CD4-positive, CD25-positive, alpha-beta regulatory T cell (primary cell): ENCODE measurements around the gene PPIL1. TPM values are rescaled to one million over a fixed set of nuclear protein-coding genes. Genes with fewer than 3 reads are reported as not detected.

Source experiments
- ATAC-seq, 2 donors: fragments of 150-1000 bp; cut with Tn5 transposase; one replicate each; pipeline ENCODE4 v1.10.0; 2021; ENCODE audit warnings: low read depth in 2 of 2, moderate number of reproducible peaks in 2 of 2, moderate library complexity in 1 of 2
- DNase-seq, 3 donors: peaks; one replicate each; pipeline versions ENCODE4 v3.0.0 to v3.0.0-alpha.2; 2012 to 2022; ENCODE audit warnings: mixed read lengths in 1 of 3
- H3K27ac ChIP-seq: one replicate; pipeline ENCODE4 v1.7.0; 2013; ENCODE audit warnings: mild to moderate bottlenecking, low read length; ENCODE audit not compliant: insufficient read depth, poor library complexity, severe bottlenecking
- H3K27me3 ChIP-seq: one replicate; pipeline ENCODE4 v1.7.0; 2013; ENCODE audit warnings: low read length; ENCODE audit not compliant: control insufficient read depth, insufficient read depth
- H3K36me3 ChIP-seq: one replicate; pipeline ENCODE4 v1.7.0; 2013; ENCODE audit warnings: mild to moderate bottlenecking, low read length, moderate library complexity; ENCODE audit not compliant: control insufficient read depth, insufficient read depth
- H3K4me1 ChIP-seq: 2 replicates; pipeline ENCODE4 v1.7.0; 2013; ENCODE audit warnings: mild to moderate bottlenecking, low read length; ENCODE audit not compliant: insufficient read depth, control insufficient read depth, poor library complexity, severe bottlenecking
- H3K4me3 ChIP-seq: one replicate; pipeline ENCODE4 v1.7.0; 2013; ENCODE audit warnings: low read depth, mild to moderate bottlenecking, low read length, moderate library complexity
- H3K9me3 ChIP-seq, 2 experiments: 1 replicate in 1 of 2; 2 replicates in 1 of 2; pipeline ENCODE4 v1.7.0; 2013; ENCODE audit warnings: low read length in 2 of 2, mild to moderate bottlenecking in 1 of 2, moderate library complexity in 1 of 2; ENCODE audit not compliant: control insufficient read depth in 2 of 2
- H3K27ac Mint-ChIP-seq, 3 donors: one replicate each; pipeline ENCODE4 v1.8.0; 2020 to 2022; ENCODE audit warnings: mild to moderate bottlenecking in 3 of 3, mixed read lengths in 3 of 3, moderate library complexity in 2 of 3
- H3K27me3 Mint-ChIP-seq: one replicate; pipeline ENCODE4 v1.8.0; 2022; ENCODE audit warnings: mild to moderate bottlenecking, mixed read lengths
- H3K36me3 Mint-ChIP-seq: one replicate; pipeline ENCODE4 v1.8.0; 2020; ENCODE audit warnings: mixed read lengths
- H3K4me1 Mint-ChIP-seq, 4 donors: one replicate each; pipeline ENCODE4 v1.8.0; 2020 to 2022; ENCODE audit warnings: mixed read lengths in 4 of 4, mild to moderate bottlenecking in 1 of 4
- H3K4me3 Mint-ChIP-seq, 4 donors: one replicate each; pipeline ENCODE4 v1.8.0; 2020 to 2022; ENCODE audit warnings: mild to moderate bottlenecking in 4 of 4, mixed read lengths in 4 of 4, moderate library complexity in 3 of 4
- H3K9me3 Mint-ChIP-seq, 7 donors: one replicate each; pipeline ENCODE4 v1.8.0; 2020 to 2022; ENCODE audit warnings: mixed read lengths in 7 of 7, mild to moderate bottlenecking in 3 of 7, moderate library complexity in 2 of 7
- polyA plus RNA-seq, 4 donors: library from polyadenylated mRNA; unstranded; fragments of 300-500 nt; fragmentation: Illumina TruSeq; gene quantifications; one replicate each; pipeline ENCODE4 v1.2.3, GENCODE V29; 2021
- total RNA-seq: library from RNA; stranded (reverse); gene quantifications from one replicate; pipeline ENCODE4 v1.2.3, GENCODE V29; 2022

Gene PPIL1
- total and polyA plus RNA-seq, 5 donors from 2014 or later = 6.1 to 31.0 (median 23.8) TPM

DNA sequence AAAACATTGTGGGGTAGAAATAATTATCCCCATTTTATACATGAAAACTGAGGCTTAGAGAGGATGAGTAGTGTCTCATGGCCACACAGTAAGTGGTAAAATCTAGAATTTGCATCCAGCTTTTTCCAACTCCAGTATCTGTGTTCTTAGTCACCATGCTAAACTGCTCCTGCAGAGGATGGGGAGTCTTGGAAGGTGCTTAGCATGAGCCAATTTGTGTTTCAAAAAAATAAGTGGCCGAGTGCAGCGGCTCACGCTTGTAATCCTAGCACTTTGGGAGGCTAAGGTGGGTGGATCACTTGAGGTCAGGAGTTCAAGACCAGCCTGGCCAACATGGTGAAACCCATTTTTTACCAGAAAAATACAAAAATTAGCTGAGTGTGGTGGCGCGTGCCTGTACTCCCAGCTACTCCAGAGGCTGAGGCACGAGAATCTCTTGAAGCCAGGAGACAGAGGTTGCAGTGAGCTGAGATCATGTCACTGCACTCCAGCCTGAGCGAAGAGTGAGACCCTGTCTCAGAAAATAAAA, 13.6 kb upstream of the PPIL1 start:
- Histone ChIP-seq H3K27me3 (no peaks in the 10 kb centered on the region), H3K9me3 (no peaks in the 10 kb centered on the region), H3K27ac (no peak overlapping the region), H3K36me3 (peaks cover 6% of the 10 kb centered on the region), H3K4me1 (peaks cover 18% of the 10 kb centered on the region), H3K4me3 (no peak overlapping the region)
- no peak for ATAC-seq
- no peaks in the 10 kb centered on the region for H3K27me3 Mint-ChIP-seq
- H3K9me3 Mint-ChIP-seq = no peaks in the 10 kb centered on the region
- H3K4me3 Mint-ChIP-seq = peak overlapping the region in 2 of 4 donors; percentile 6 to 9
- H3K4me1 Mint-ChIP-seq = peaks cover 18 to 42% (median 36%) of the 10 kb centered on the region in 4 donors
- no peaks in the 10 kb centered on the region for H3K36me3 Mint-ChIP-seq
- no peak for DNase-seq
- no peak overlapping the region for H3K27ac Mint-ChIP-seq

DNA sequence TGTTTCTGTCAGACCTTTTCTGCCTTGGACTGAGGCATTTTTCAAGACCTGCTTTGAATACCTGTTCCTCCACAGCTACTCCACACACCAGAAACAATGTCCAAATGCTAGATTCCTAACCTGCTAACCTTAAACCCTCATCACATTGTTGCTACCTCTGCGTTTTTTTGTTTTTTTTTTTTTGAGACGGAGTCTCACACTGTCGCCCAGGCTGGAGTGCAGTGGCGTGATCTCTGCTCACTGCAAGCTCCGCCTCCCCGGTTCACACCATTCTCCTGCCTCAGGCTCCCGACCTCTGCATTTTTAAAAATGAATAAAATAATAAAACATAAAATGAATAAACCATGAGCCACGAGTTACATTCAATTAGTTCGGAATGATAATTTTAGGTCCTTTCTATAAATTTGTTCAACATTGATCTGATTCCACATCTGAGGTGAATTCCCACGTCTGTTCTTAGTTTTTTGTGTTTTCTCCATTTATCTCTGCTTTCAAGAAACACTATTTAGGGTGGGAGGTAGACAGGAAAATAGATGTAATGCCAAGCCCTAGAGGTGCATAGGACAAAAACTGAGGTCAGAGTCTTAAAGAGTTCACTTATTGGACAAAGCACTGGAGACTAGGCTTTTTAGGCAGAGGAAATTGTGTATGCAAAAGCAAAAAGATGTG, 12.5 kb upstream of the PPIL1 start:
- H3K4me3 ChIP-seq = peak overlapping the region; percentile 95

DNA sequence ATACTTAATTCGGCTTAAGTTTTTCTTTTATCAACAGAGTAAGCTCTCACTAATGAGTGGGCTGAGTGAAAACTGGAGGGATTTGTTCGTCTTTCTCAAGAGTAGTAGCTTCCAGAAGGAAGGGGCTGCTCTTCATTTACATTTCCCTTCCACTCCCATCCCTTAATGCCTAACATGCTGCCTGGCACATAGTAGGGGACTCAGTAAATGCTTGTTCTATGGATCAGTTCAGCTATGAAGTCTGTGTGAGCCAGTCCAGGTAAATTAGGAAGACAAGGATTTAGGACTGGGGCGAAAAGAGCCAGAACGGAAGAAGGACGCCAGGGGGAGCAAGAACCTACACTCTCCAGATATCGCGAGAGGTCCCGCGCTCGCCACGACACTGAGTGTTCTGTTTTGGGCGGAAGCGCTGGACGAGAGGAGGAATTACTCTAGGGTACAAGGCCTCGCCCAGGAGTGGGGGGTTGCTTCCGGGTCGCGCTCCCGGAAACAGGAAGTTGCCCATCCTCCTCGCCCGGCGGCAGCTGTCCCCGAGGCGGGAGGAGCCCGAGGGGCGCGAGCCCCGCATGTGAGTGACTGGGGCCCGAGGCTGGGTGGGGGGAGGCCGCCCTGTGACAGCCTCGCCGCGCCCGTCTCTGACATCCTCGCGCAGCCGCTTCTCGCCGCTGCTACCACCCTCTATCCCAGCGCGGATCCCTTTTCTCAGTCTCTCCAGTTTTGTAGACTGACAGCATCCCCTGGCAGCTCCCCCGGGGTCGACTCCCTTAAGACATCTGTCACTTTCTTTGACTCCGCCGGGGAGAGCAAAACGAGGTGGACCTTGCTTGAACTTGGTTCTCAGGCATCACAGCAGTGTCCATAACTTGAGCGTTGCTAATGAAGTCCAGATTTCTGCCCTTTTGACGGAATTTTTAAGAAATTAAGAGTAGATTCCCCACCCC, 11.1 kb upstream of the PPIL1 start, which contains the start of gene C6orf89:
Gene C6orf89, plus strand, starts transcription at position 492 of the 941 bp plus-strand sequence. CDS start 13,493 bp downstream, outside the sequence.
- Histone ChIP-seq H3K27me3 (no peaks in the 10 kb centered on the region), H3K4me1 (peaks cover 18% of the 10 kb centered on the region), H3K27ac (peak within 1 kb of the TSS; percentile 83), H3K4me3 (peak within 1 kb of the TSS; percentile 95), H3K36me3 (no peaks in the 10 kb centered on the region), H3K9me3 (no peaks in the 10 kb centered on the region)
- DNase-seq (peak; percentile 96 to 99 (median 97)), ATAC-seq (peak; percentile 99 to 100)
- H3K4me3 Mint-ChIP-seq = peak within 1 kb of the TSS; percentile 80 to 92 (median 88)
- no peaks in the 10 kb centered on the region for H3K9me3 Mint-ChIP-seq
- H3K36me3 Mint-ChIP-seq = no peaks in the 10 kb centered on the region
- peaks cover 18 to 39% (median 32%) of the 10 kb centered on the region in 4 donors for H3K4me1 Mint-ChIP-seq
- H3K27ac Mint-ChIP-seq = peak within 1 kb of the TSS; percentile 96 to 97 (median 96)
- no peaks in the 10 kb centered on the region for H3K27me3 Mint-ChIP-seq

More for the DNA sequence above, 12.5 kb upstream of the PPIL1 start:
- no peaks in the 10 kb centered on the region for H3K9me3 ChIP-seq
- no peaks in the 10 kb centered on the region for H3K27me3 Mint-ChIP-seq
- ATAC-seq (no peak), DNase-seq (no peak)
- peak overlapping the region; percentile 80 to 92 (median 87) for H3K4me3 Mint-ChIP-seq
- H3K36me3 Mint-ChIP-seq = no peaks in the 10 kb centered on the region
- no peaks in the 10 kb centered on the region for H3K9me3 Mint-ChIP-seq
- peak overlapping the region; percentile 21 to 96 (median 51) for H3K27ac Mint-ChIP-seq
- H3K36me3 ChIP-seq = peaks cover 3% of the 10 kb centered on the region
- no peak overlapping the region for H3K27ac ChIP-seq
- no peaks in the 10 kb centered on the region for H3K27me3 ChIP-seq
- H3K4me1 Mint-ChIP-seq = peaks cover 18 to 42% (median 34%) of the 10 kb centered on the region in 4 donors
- H3K4me1 ChIP-seq = peaks cover 18% of the 10 kb centered on the region

DNA sequence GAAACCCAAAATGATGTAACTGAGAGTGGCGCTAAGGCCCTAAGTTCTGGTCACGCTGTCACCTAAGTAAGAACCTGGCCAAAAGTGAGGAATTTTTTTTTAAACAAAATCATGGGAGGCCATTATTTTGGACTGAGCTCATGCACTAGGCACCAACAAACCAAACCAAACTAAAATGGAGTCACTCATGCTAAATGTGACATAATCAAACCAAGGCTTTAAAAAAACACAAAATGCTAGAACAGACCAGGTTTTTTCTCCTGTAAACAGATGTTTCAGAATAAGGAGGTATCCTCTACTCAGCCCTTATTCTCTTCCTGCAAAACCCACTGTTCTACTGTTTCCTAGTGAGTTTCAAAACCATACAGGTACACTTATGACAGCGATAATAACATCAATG, 10.0 kb upstream of the PPIL1 start:
- H3K36me3 ChIP-seq = no peaks in the 10 kb centered on the region
- H3K4me3 ChIP-seq = no peak overlapping the region
- ATAC-seq (no peak), DNase-seq (no peak)
- no peaks in the 10 kb centered on the region for H3K36me3 Mint-ChIP-seq
- no peaks in the 10 kb centered on the region for H3K9me3 Mint-ChIP-seq
- no peak overlapping the region for H3K27ac ChIP-seq
- H3K9me3 ChIP-seq = no peaks in the 10 kb centered on the region
- peak overlapping the region in 1 of 3 donors; percentile 25 for H3K27ac Mint-ChIP-seq
- H3K4me3 Mint-ChIP-seq = peak overlapping the region in 1 of 4 donors; percentile 16
- no peaks in the 10 kb centered on the region for H3K27me3 Mint-ChIP-seq
- H3K27me3 ChIP-seq = no peaks in the 10 kb centered on the region
- peaks cover 18% of the 10 kb centered on the region for H3K4me1 ChIP-seq
- H3K4me1 Mint-ChIP-seq = peaks cover 18 to 37% (median 27%) of the 10 kb centered on the region in 4 donors

DNA sequence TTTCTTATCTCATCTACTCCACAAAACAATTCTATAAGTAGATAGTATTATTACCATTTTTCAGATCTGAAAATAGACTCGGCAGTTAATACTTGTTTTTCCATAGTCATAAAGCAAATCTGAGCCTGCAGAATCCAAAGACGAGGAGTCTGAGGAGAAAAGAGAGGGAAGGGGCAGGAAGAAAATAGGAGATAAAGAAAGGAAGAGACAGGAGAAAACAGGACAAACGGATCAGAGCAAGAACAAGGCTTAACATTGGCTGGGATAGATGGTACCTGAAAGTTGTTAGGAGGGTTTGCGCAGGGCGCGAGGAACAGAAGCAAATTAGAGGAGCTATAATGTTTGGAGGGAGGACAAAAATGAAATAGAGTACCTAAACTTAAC, 639 bp upstream of the PPIL1 start:
- H3K9me3 Mint-ChIP-seq = no peaks in the 10 kb centered on the region
- Histone ChIP-seq H3K36me3 (peaks cover 6% of the 10 kb centered on the region), H3K4me1 (peaks cover 14% of the 10 kb centered on the region), H3K27me3 (no peaks in the 10 kb centered on the region), H3K4me3 (peak overlapping the region; percentile 99), H3K9me3 (no peaks in the 10 kb centered on the region), H3K27ac (peak overlapping the region; percentile 75)
- peaks cover 13% of the 10 kb centered on the region for H3K36me3 Mint-ChIP-seq
- peak overlapping the region; percentile 98 to 100 (median 99) for H3K27ac Mint-ChIP-seq
- H3K4me3 Mint-ChIP-seq = peak overlapping the region; percentile 95 to 99 (median 96)
- no peak for ATAC-seq
- H3K27me3 Mint-ChIP-seq = peaks cover 14% of the 10 kb centered on the region
- DNase-seq = no peak
- H3K4me1 Mint-ChIP-seq = peaks cover 17 to 46% (median 31%) of the 10 kb centered on the region in 4 donors

DNA sequence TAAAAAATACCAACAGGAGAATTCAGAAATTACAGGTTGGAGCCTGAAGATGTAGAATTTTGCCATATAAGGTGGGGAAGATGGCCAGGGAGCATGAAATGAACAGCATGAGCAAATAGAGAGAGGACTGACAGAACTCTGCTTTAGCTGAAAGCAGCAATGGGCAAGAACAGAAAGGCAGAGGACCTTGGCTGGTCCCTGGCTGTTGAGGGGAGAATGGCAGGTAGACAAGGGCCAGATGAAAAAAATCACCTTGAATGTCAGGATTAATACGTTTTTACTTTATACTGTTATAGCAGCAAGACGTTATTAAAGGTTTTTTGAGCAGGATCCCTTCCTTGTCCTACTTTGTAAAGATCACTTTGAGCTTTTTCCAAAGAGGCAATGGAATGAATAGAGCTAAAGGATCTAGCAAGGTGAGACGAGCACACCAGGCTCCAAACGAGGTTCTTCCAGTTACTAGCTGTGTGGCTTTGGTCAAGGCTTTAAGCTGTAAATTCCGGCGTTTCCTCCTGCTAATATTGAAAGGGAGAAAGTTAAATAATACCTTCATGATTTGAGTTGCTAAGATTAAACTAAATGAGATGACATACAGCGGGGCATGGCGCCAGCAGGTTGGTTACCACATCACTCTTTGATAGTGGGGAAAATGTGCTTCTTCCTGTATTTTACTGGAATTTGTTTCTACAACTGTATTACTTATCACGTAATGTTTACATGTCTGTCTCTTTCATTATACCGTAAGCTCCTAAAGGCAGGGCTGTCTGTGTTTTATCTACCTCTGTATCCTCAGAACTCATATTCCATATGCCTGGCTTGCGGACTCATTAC, 776 bp downstream of the PPIL1 start:
- peak overlapping the region; percentile 99 for H3K4me3 ChIP-seq
- peaks cover 14% of the 10 kb centered on the region for H3K4me1 ChIP-seq
- peak in 1 of 3 donors; percentile 46 for DNase-seq
- Mint-ChIP-seq H3K27me3 (peaks cover 14% of the 10 kb centered on the region), H3K27ac (peak overlapping the region; percentile 83 to 100 (median 98)), H3K4me3 (peak overlapping the region; percentile 91 to 99 (median 96)), H3K9me3 (no peaks in the 10 kb centered on the region), H3K36me3 (peaks cover 18% of the 10 kb centered on the region), H3K4me1 (peaks cover 17 to 51% (median 35%) of the 10 kb centered on the region in 4 donors)
- H3K36me3 ChIP-seq = peaks cover 16% of the 10 kb centered on the region
- no peak for ATAC-seq
- peak overlapping the region; percentile 75 for H3K27ac ChIP-seq
- no peaks in the 10 kb centered on the region for H3K9me3 ChIP-seq
- no peaks in the 10 kb centered on the region for H3K27me3 ChIP-seq

DNA sequence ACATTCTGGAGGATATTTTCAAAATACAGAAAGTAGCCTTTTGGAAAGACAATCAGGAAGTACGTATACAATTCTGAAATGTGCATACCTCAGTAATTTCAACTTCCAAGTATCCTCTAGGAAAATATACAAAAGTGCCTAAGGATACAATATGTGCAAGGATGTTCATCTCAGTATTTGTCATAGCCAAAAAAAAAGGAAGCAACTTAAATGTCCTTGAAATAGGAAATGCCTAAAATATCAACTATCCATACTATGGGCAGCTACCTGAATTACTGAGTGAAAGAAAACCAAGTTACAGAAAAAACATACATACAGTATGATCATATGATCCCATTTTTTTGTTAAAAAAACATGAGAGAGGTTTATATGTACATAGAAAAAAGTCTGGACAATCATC, 1.5 kb downstream of the PPIL1 start:
- H3K4me3 ChIP-seq = peak overlapping the region; percentile 99
- H3K4me1 Mint-ChIP-seq = peaks cover 19 to 54% (median 39%) of the 10 kb centered on the region in 4 donors
- H3K36me3 Mint-ChIP-seq = peaks cover 20% of the 10 kb centered on the region

More for the DNA sequence above, 1.5 kb downstream of the PPIL1 start:
- no peaks in the 10 kb centered on the region for H3K9me3 ChIP-seq
- H3K4me3 Mint-ChIP-seq = peak overlapping the region; percentile 91 to 99 (median 96)
- no peak for ATAC-seq
- no peak overlapping the region for H3K27ac ChIP-seq
- H3K9me3 Mint-ChIP-seq = no peaks in the 10 kb centered on the region
- peaks cover 9% of the 10 kb centered on the region for H3K27me3 Mint-ChIP-seq
- peak overlapping the region in 1 of 3 donors; percentile 98 for H3K27ac Mint-ChIP-seq
- no peak for DNase-seq
- peaks cover 16% of the 10 kb centered on the region for H3K36me3 ChIP-seq
- peaks cover 14% of the 10 kb centered on the region for H3K4me1 ChIP-seq
- H3K27me3 ChIP-seq = no peaks in the 10 kb centered on the region
